Peyer's patch (tissue), 4 donors: Measurements from ENCODE around the gene NUP98. TPM values are rescaled to one million over a fixed set of nuclear protein-coding genes. Genes with fewer than 3 reads are reported as not detected.

Experiments used
- DNase-seq, 3 donors: peaks; one replicate each; pipeline ENCODE4 v3.0.0-alpha.2; 2017 to 2019
- H3K27ac ChIP-seq, 4 donors: fragments of 200-600 bp; sonication (generic); one replicate each; pipeline ENCODE4 v1.5.1; 2016 to 2019
- H3K27me3 ChIP-seq, 2 donors: fragments of 200-600 bp; sonication (generic); one replicate each; pipeline ENCODE4 v1.5.1; 2019
- H3K36me3 ChIP-seq, 3 donors: fragments of 200-600 bp; sonication (generic); one replicate each; pipeline ENCODE4 v1.5.1; 2016 to 2019
- H3K4me1 ChIP-seq, 4 donors: fragments of 200-600 bp; sonication (generic); one replicate each; pipeline ENCODE4 v1.5.1; 2016 to 2019
- H3K4me3 ChIP-seq, 4 donors: fragments of 200-600 bp; sonication (generic); 1 replicate in 3 of 4; 2 replicates in 1 of 4; pipeline ENCODE4 v1.5.1; 2016 to 2019; ENCODE audit warnings: mild to moderate bottlenecking in 1 of 4
- H3K9me3 ChIP-seq, 4 donors: fragments of 200-600 bp; sonication (generic); one replicate each; pipeline ENCODE4 v1.5.1; 2016 to 2019; ENCODE audit warnings: mild to moderate bottlenecking in 1 of 4
- CTCF ChIP-seq, 6 experiments: fragments of 450-650 bp in 4 of 6; fragments of 200-600 bp in 2 of 6; sonication (generic) in 1 of 6; IDR thresholded peaks; one replicate each; pipeline ENCODE4 v1.5.1; 2017 to 2019; ENCODE audit warnings: antibody characterized with exemption in 6 of 6, mild to moderate bottlenecking in 3 of 6, moderate library complexity in 1 of 6
- POLR2A ChIP-seq, 2 donors: fragments of 450-650 bp; IDR thresholded peaks; one replicate each; pipeline ENCODE4 v1.5.1; 2017; ENCODE audit warnings: antibody characterized with exemption in 2 of 2, mild to moderate bottlenecking in 2 of 2, moderate library complexity in 2 of 2
- total RNA-seq, 4 donors: library from RNA; depleted of rRNA; stranded (reverse); fragments of >200 nt; gene quantifications; one replicate each; pipeline ENCODE4 v1.1.0, GENCODE V29; 2016

The NUP98 gene
- total RNA-seq, 4 donors from 2014 or later: 67.7 to 113 (median 86.8) TPM

GRCh38 chr11:3840870-3841425 is 43.6 kb upstream of the NUP98 start, which contains the start of gene RHOG:
TSS of gene RHOG (minus strand) at chr11:3840959. CDS start at chr11:3828138, 12,821 bp downstream.
- Histone ChIP-seq H3K36me3 (no peaks in the 10 kb centered on the region), H3K4me3 (peak within 1 kb of the TSS; percentile 63 to 96 (median 84)), H3K27me3 (no peaks in the 10 kb centered on the region), H3K9me3 (no peaks in the 10 kb centered on the region), H3K4me1 (peaks cover 0 to 37% (median 25%) of the 10 kb centered on the region in 4 donors), H3K27ac (peak within 1 kb of the TSS; percentile 93 to 99 (median 98))
- DNase-seq: peak; percentile 81 to 92 (median 91)
- TF ChIP-seq POLR2A (IDR thresholded peaks at IDR 0.05) (no peak), CTCF (IDR thresholded peaks at IDR 0.05) (no peak)

- peak overlapping the region; percentile 63 to 96 (median 84) for H3K4me3 ChIP-seq
- DNase-seq: peak in 2 of 3 donors; percentile 63 to 90
- no peaks in the 10 kb centered on the region for H3K27me3 ChIP-seq
- H3K27ac ChIP-seq: peak overlapping the region; percentile 93 to 99 (median 98)
- no peaks in the 10 kb centered on the region for H3K36me3 ChIP-seq
- H3K4me1 ChIP-seq: peaks cover 0 to 44% (median 32%) of the 10 kb centered on the region in 4 donors
- no peaks in the 10 kb centered on the region for H3K9me3 ChIP-seq
- peak; percentile 55 to 73 for TF ChIP-seq POLR2A (IDR thresholded peaks at IDR 0.05)
- no peak for TF ChIP-seq CTCF (IDR thresholded peaks at IDR 0.05)
These were observed 42.9 kb upstream of the NUP98 start for GRCh38 chr11:3840004-3840869.

- H3K4me3 ChIP-seq: peak overlapping the region in 3 of 4 donors; percentile 25 to 96 (median 74)
- H3K9me3 ChIP-seq: no peaks in the 10 kb centered on the region
- no peaks in the 10 kb centered on the region for H3K27me3 ChIP-seq
- no peak for DNase-seq
- peaks cover 0 to 61% (median 45%) of the 10 kb centered on the region in 4 donors for H3K4me1 ChIP-seq
- H3K36me3 ChIP-seq: no peaks in the 10 kb centered on the region
- H3K27ac ChIP-seq: peak overlapping the region; percentile 13 to 97 (median 67)
- TF ChIP-seq CTCF (IDR thresholded peaks at IDR 0.05) (no peak), POLR2A (IDR thresholded peaks at IDR 0.05) (no peak)
These were observed 41.1 kb upstream of the NUP98 start for GRCh38 chr11:3838504-3838903.

- Histone ChIP-seq H3K4me1 (peaks cover 0 to 68% (median 47%) of the 10 kb centered on the region in 4 donors), H3K36me3 (no peaks in the 10 kb centered on the region), H3K4me3 (peak overlapping the region in 1 of 4 donors; percentile 2), H3K27ac (peak overlapping the region; percentile 13 to 97 (median 67)), H3K27me3 (no peaks in the 10 kb centered on the region), H3K9me3 (no peaks in the 10 kb centered on the region)
- DNase-seq: peak in 2 of 3 donors; percentile 50 to 70
- TF ChIP-seq POLR2A (IDR thresholded peaks at IDR 0.05): peak in 1 of 2 donors; percentile 11
- TF ChIP-seq CTCF (IDR thresholded peaks at IDR 0.05): no peak
These were observed 40.4 kb upstream of the NUP98 start for GRCh38 chr11:3837793-3838192.

GRCh38 chr11:3836903-3837302 is 39.5 kb upstream of the NUP98 start:
- no peaks in the 10 kb centered on the region for H3K27me3 ChIP-seq
- H3K36me3 ChIP-seq: no peaks in the 10 kb centered on the region
- H3K27ac ChIP-seq: peak overlapping the region; percentile 13 to 97 (median 67)
- no peaks in the 10 kb centered on the region for H3K9me3 ChIP-seq
- peak in 2 of 3 donors; percentile 73 to 82 for DNase-seq
- peaks cover 0 to 73% (median 50%) of the 10 kb centered on the region in 4 donors for H3K4me1 ChIP-seq
- TF ChIP-seq CTCF (IDR thresholded peaks at IDR 0.05) (no peak), POLR2A (IDR thresholded peaks at IDR 0.05) (no peak)
- H3K4me3 ChIP-seq: peak overlapping the region in 2 of 4 donors; percentile 2 to 23
